Stimulated activated CD8-positive, alpha-beta memory T cell treated with anti-CD3 and anti-CD28 coated beads, Interleukin-4, amount 100 ng/mL, for 4 hours (primary cell): Measurements from ENCODE around the gene TTC28.

Source experiments
- DNase-seq, 2 donors: peaks; one replicate each; pipeline ENCODE4 v3.0.0-alpha.2; 2020; ENCODE audit warnings: low read depth in 2 of 2, low spot score in 1 of 2

The TTC28 gene

GRCh38 chr22:28442711-28443525 is 236.7 kb downstream of the TTC28 start:
- DNase-seq, result no peak

GRCh38 chr22:28442264-28442710 is 237.4 kb downstream of the TTC28 start:
- DNase-seq, result peak; percentile 4 to 17

DNA sequence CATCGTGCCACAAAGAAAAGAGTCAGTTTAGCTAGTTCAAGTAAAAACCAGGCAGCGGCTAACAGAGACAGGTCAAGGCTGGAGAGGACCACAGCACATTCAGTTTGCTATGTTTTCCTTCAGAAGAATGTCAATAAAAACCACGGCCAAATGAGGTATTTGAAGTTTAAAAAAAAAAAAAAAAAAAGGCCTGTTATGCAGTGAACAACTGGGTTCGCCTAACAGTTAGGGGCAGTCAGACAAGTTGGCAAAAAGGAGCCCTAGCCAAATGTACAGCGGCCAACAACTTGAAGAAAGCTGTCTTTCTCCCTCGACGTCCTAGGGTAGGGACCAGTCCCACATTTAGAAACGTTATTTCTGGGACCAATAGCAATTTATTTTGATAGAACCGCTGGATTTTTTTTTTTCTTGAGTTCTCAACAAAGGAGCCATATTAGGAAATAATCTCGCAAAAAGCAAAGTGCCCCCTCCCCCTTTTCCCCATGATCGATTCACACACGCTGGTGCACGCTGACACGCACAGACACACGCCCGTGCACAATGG is 237.8 kb downstream of the TTC28 start:
- no peak for DNase-seq

DNA sequence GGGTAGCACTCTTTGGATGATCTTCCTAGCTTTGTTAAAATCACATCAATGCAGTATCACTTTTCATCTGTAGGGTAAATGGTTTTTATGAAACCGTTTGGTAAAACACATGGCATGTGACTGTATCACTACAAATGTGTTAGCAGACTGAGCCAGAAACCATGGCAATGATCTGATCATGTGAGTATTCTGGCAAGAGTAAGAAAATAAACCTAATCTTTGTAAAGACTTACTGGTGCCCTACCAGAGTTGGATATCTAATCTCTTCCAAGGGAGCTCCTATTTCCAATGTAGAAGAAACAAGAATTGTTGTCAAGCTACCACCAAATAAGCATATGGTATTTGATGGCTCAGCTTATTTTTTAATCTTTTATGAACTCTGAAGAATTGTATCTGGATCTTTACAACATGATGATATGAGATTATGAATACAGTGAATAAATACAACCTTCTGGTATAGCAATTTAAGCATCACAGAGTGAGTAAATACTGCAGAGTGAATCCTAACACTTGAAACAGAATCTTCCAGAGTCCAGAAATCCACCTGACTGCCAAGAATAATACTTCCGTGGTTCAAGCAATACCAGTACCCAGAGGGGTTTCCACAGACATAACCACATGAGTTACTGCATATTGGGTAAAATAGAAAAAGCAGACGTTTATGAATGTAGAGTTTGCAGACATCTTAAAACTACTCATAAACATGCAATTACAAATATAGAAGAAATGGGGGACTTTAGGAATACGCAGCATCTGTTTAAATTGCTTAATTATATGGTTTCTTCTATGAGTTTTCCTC is 238.8 kb downstream of the TTC28 start:
- DNase-seq, result no peak

- no peak for DNase-seq
Measured at GRCh38 chr22:28438183-28438768, 241.4 kb downstream of the TTC28 start.

DNA sequence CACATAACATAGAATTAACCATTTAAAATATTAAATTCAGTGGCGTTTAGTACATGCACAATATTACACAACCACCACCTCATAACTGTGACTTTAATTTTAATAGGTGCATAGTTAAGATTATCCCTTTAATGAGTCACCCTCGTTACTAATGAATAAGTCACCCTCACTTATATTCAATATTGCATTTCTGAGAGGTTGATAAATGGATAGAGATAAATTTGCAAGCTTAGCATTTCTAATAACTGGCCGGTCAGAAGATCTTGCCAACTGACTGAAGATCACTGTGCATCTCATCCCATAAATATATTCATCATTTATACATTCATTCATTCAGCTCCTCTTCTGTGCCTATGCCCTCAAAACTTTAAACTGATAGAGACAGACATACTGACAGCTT is 243.7 kb downstream of the TTC28 start:
- no peak for DNase-seq

- DNase-seq, result no peak
Measured at GRCh38 chr22:28435140-28435768, 244.4 kb downstream of the TTC28 start.

DNA sequence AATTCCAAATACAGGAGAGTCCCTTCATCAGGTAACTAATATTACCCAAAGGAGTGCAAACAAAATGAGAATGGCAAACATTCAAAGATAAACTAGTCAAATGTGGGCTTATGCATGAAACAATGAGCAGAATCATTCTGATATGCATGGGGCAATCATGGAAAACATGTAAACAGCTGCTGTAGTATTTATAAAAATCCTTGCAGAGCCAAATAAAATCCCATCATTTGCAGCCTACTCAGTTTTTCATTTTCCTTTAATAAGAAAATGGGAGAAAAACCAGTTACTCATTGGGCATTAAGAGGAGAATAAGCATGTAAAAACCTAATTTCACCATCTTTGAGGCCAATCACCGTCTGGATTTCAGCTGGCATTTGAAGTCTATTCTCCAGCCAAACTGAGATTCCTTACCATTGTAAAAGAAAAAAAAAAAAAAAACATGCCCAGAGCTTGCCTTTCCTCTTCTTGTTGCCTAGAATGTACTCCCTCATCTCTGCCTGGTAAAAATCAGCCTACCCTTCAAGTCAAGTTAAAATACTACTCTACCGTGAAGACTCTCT is 249.1 kb downstream of the TTC28 start:
- no peak for DNase-seq

DNA sequence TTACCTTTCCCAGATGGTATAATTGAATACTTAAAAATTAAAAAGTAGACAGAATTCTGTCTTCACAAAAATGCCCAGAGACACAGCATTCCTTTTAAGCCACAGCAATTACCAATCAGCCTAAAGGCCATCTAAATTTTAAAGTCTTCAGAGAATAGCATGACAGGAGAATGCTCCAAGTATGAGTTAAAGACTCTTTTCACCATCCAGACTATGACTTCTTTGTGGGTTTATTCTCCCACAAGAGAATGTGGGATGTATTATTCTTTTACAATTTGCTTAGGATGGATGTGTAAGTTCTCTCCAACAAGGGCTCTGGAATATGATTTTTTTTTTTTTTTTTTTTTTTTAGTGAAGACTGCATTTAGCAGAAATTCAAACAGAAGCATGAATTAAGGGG is 249.9 kb downstream of the TTC28 start:
- no peak for DNase-seq

- no peak for DNase-seq
Measured at GRCh38 chr22:28428271-28428670, 251.4 kb downstream of the TTC28 start.

DNA sequence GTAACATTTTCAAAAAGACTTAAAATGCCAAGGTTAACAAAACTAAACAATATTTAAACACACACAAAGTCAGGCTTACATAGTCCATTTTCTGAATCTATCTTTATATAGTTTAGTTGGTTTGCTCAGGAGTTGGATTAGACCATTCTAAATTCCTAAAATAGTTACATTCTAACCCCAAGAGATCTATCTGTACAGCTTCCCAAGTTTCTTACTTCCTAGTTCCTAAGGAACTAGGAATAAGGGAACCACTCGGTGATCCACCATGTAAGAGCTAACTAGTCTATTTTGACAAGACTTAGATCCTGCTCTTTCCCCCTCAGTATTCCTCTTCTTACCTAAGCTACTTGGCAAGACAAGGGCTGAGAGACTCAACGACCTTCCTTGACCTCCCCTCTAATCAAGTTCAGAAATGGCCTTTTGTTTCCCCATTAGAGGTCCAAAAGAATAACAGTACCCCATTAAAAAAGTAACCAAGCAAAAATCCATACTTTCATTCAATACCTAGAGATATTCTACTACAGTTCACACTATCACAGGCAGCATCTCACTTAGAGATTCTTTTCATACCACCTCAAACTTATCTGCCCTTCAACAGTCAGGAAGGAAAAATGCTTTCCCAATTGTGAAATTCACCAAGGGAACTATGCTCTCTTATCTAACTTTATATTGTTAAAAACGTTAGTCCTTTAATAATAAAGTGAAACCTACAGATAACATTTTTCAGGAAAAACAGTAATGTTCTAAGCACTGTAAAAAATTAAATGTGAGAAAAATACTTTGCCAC is 253.1 kb downstream of the TTC28 start:
- no peak for DNase-seq

GRCh38 chr22:28425211-28425610 is 254.4 kb downstream of the TTC28 start:
- no peak for DNase-seq

DNA sequence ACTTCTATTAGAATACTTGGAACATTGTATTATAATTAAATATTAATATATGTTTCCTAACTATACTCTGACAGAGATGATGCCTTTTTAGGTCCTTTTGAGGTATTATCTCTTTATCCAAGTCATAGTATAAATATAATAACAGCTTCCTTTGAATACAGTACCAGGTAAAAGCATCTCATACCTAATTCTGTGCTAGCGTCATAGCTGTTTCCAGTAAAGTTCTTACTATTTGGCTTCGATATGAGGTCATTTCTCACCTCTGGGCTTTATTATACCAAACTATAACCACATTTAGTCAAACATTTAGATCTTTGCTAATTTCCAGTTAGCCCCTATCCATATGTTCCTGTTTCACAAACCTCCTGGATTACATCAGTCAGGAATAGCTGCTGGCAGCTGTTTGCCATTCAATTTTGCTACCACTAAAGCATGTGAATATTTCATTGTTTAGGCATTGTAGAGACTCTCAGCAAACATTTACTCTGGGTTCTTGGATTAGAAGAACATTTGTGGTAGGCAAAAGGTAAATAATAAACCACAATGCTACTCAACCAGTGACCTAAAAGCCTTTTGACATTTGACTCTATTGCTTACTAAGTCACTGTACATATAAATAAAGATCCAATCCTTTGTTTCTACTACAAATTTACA is 255.1 kb downstream of the TTC28 start:
- DNase-seq, result no peak

GRCh38 chr22:28419919-28420318 is 259.7 kb downstream of the TTC28 start:
- no peak for DNase-seq

DNA sequence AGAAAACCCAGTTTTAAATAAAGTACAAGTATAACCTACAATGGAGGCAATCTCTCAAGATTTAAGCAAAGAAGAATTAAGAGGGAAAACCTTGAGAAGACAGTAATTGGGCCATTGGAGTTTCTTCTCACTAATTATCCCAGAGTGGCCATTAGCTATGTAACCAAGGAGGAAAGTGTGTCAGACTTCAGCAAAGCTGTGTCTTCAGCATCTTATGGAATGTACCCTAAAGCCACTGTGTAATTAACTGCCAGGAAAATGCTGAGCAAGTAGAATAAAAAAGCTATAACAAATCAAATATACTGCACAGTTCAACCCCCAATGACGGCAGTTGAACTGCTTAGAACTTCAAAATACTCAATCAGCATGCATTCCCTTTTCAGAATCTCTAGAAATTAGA is 261.6 kb downstream of the TTC28 start:
- no peak for DNase-seq

- DNase-seq, result no peak
Measured at GRCh38 chr22:28417431-28417830, 262.2 kb downstream of the TTC28 start.

DNA sequence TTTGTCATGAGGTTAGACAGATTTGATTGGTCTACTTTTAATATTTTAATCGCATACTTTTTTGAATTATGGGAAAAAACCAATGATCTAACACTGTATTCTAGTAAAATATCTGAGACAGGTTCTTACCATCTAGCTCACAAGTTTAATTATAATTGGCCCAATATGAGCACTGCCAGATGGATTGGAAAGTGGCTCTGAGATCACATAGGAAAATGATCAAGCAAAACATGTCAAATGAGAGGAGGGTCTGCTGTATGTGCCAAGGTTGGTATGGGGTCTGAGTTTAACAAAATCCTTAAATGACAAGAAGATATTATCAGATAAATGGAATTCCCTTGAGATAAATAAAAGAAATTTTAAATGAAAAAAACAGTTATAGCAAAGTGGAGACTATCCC is 264.7 kb downstream of the TTC28 start:
- DNase-seq, result no peak

DNA sequence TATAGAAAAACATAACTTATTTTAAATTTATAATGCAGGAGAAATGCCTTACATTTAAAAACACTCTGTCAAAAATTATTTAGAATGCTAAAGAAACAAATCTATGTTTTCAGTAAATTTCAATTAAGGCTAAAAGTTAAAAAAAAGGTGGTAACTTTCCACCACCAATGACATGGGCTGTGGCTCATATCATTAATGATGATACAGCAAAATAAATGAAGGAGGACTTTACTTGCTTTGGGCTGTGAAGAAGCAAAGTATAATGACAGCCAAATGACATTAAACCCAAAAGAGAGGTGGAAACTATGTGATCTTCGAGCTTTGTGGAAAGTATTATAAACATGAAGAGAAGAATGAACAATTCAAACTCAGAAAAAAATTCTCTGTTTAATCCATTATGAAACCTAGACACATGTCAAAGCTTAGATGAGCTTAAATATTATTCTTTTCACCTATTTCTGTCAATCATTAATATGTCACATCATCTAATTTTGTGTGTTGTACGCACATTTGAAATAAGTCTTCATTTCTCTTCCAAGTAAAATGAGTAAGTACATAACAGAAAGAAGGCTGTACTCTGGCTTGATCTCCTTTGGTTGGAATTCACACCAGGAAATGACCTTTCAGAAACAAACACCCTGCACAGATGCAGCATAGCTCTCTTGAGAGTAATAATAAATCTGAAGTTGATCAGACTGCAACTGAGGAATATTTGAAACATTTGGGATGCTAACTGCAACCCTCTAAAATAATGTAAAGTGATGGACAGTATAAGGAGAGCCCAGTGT is 265.8 kb downstream of the TTC28 start:
- DNase-seq, result no peak

- DNase-seq, result no peak
Measured at GRCh38 chr22:28412109-28412508, 267.5 kb downstream of the TTC28 start.
